HEK293 (cell line): ENCODE data around the gene FAM124A.

Source experiments
- CTCF ChIA-PET: fragments of 350-600 bp; formaldehyde crosslinking; extraction: SDS; loops from one replicate; lab custom pipeline; 2021; ENCODE audit warnings: antibody characterized with exemption; lab: Yijun Ruan, JAX
- POLR2A ChIA-PET: fragments of 300-600 bp; formaldehyde crosslinking; extraction: SDS; loops from one replicate; lab custom pipeline; 2020; ENCODE audit warnings: antibody characterized with exemption, inconsistent platforms; lab: Yijun Ruan, JAX
- H3K27ac ChIP-seq: fragments of 200-500 bp; sonication (Bioruptor generic); 2 replicates; pipeline ENCODE4 v1.5.1; 2014; ENCODE audit warnings: low read depth, low read length, control low read depth, inconsistent platforms; ENCODE audit errors: extremely low read depth
- H3K36me3 ChIP-seq, 2 experiments: fragments of 200-500 bp in 1 of 2; sonication (Bioruptor generic) in 1 of 2; 1 replicate in 1 of 2; 2 replicates in 1 of 2; pipeline ENCODE4 v1.5.1; 2014 to 2017; ENCODE audit warnings: inconsistent platforms in 2 of 2, low read length in 2 of 2; ENCODE audit not compliant: control insufficient read depth in 2 of 2, insufficient read depth in 1 of 2
- H3K4me1 ChIP-seq: fragments of 200-500 bp; sonication (Bioruptor generic); 2 replicates; pipeline ENCODE4 v1.5.1; 2014; ENCODE audit warnings: mild to moderate bottlenecking, low read length, inconsistent platforms; ENCODE audit not compliant: control insufficient read depth, insufficient read depth
- H3K4me3 ChIP-seq: 2 replicates; pipeline ENCODE4 v1.5.1; 2011; ENCODE audit warnings: low read depth, mild to moderate bottlenecking, control low read depth, low read length, moderate library complexity
- H3K9me3 ChIP-seq: fragments of 200-500 bp; sonication (Bioruptor generic); 2 replicates; pipeline ENCODE4 v1.5.1; 2014; ENCODE audit warnings: low read depth, low read length, inconsistent platforms; ENCODE audit not compliant: control insufficient read depth, insufficient read depth
- GFI1B ChIP-seq: fragments of 450-650 bp; formaldehyde crosslinking; IDR thresholded peaks from 2 replicates; pipeline ENCODE4 v1.5.1; 2016; ENCODE audit warnings: missing biosample characterization, missing genetic modification characterization
- GLI2 ChIP-seq: fragments of 450-650 bp; formaldehyde crosslinking; IDR thresholded peaks from 2 replicates; pipeline ENCODE4; 2017; ENCODE audit warnings: missing biosample characterization, missing genetic modification characterization, low read depth, borderline replicate concordance
- HOXA7 ChIP-seq: sonication (generic); formaldehyde crosslinking; IDR thresholded peaks from 2 replicates; pipeline ENCODE4 v1.8.1; 2022; ENCODE audit warnings: missing genetic modification reagents, borderline replicate concordance
- SP2 ChIP-seq: fragments of 450-650 bp; formaldehyde crosslinking; IDR thresholded peaks from 2 replicates; pipeline ENCODE4 v1.5.1; 2016; ENCODE audit warnings: missing biosample characterization, missing genetic modification characterization
- ZBTB7A ChIP-seq: fragments of 450-650 bp; formaldehyde crosslinking; IDR thresholded peaks from 2 replicates; pipeline ENCODE4 v1.5.1; 2016; ENCODE audit warnings: low read depth, missing biosample characterization, missing genetic modification characterization
- ZNF10 ChIP-seq: fragments of 450-650 bp; formaldehyde crosslinking; IDR thresholded peaks from 2 replicates; pipeline ENCODE4 v1.5.1; 2017; ENCODE audit warnings: missing biosample characterization, missing genetic modification characterization
- ZNF157 ChIP-seq: fragments of 450-650 bp; formaldehyde crosslinking; IDR thresholded peaks from 2 replicates; pipeline ENCODE4 v1.5.1; 2016; ENCODE audit warnings: missing biosample characterization, missing genetic modification characterization
- ZNF174 ChIP-seq: fragments of 450-650 bp; formaldehyde crosslinking; IDR thresholded peaks from 2 replicates; pipeline ENCODE4 v1.5.0; 2017; ENCODE audit warnings: missing biosample characterization, mild to moderate bottlenecking, missing genetic modification characterization
- ZNF19 ChIP-seq: fragments of 450-650 bp; formaldehyde crosslinking; IDR thresholded peaks from 2 replicates; pipeline ENCODE4; 2016; ENCODE audit warnings: missing biosample characterization, missing genetic modification characterization, low read depth
- ZNF24 ChIP-seq: fragments of 450-650 bp; formaldehyde crosslinking; IDR thresholded peaks from 2 replicates; pipeline ENCODE4 v1.5.1; 2016; ENCODE audit warnings: missing biosample characterization, missing genetic modification characterization
- ZNF280C ChIP-seq: fragments of 450-650 bp; formaldehyde crosslinking; IDR thresholded peaks from 2 replicates; pipeline ENCODE4 v1.5.1; 2016; ENCODE audit warnings: missing biosample characterization, missing genetic modification characterization
- ZNF292 ChIP-seq: fragments of 450-650 bp; formaldehyde crosslinking; IDR thresholded peaks from 2 replicates; pipeline ENCODE4 v1.5.1; 2016; ENCODE audit warnings: low read depth, missing biosample characterization, missing genetic modification characterization, borderline replicate concordance
- ZNF473 ChIP-seq: fragments of 450-650 bp; formaldehyde crosslinking; IDR thresholded peaks from 2 replicates; pipeline ENCODE4 v1.5.1; 2017; ENCODE audit warnings: missing biosample characterization, missing genetic modification characterization
- ZNF555 ChIP-seq: fragments of 450-650 bp; formaldehyde crosslinking; conservative IDR thresholded peaks from 2 replicates; pipeline ENCODE4 v1.5.1; 2017; ENCODE audit warnings: missing biosample characterization, mild to moderate bottlenecking, missing genetic modification characterization, inconsistent platforms
- ZNF561 ChIP-seq: fragments of 450-650 bp; IDR thresholded peaks from 2 replicates; pipeline ENCODE4 v1.5.1; 2018; ENCODE audit warnings: missing biosample characterization, missing genetic modification characterization, borderline replicate concordance
- ZNF785 ChIP-seq: fragments of 450-650 bp; formaldehyde crosslinking; IDR thresholded peaks from 2 replicates; pipeline ENCODE4 v1.5.1; 2016; ENCODE audit warnings: missing biosample characterization, missing genetic modification characterization
- ZNF843 ChIP-seq: fragments of 450-650 bp; formaldehyde crosslinking; IDR thresholded peaks from 2 replicates; pipeline ENCODE4 v1.5.1; 2016; ENCODE audit warnings: missing biosample characterization, missing genetic modification characterization
- ZSCAN5A ChIP-seq: fragments of 450-650 bp; formaldehyde crosslinking; IDR thresholded peaks from 2 replicates; pipeline ENCODE4 v1.5.1; 2016; ENCODE audit warnings: missing biosample characterization, missing genetic modification characterization
- ZXDB ChIP-seq: fragments of 450-650 bp; formaldehyde crosslinking; IDR thresholded peaks from 2 replicates; pipeline ENCODE4 v1.5.1; 2016; ENCODE audit warnings: missing biosample characterization, missing genetic modification characterization
- TF ChIP-seq, protein P1 (sequence below): fragments of 450-650 bp; formaldehyde crosslinking; conservative IDR thresholded peaks from 2 replicates; pipeline ENCODE4 v1.5.1; 2016; ENCODE audit warnings: low read depth, missing biosample characterization, missing genetic modification characterization

The FAM124A gene

GRCh38 chr13:51178456-51179074 lies 43.6 kb upstream of the FAM124A start:
- no peaks in the 10 kb centered on the region for H3K4me1 ChIP-seq
- POLR2A ChIA-PET, result no interaction called here
- H3K9me3 ChIP-seq, result no peaks in the 10 kb centered on the region
- TF ChIP-seq ZNF292 (tag by site-specific recombination) (no peak), GFI1B (tag by site-specific recombination) (no peak), ZNF10 (tag by site-specific recombination) (no peak), ZNF174 (tag by site-specific recombination) (no peak), ZNF555 (tag by site-specific recombination) (no peak), ZXDB (tag by site-specific recombination) (no peak), ZNF785 (tag by site-specific recombination) (no peak), ZSCAN5A (tag by site-specific recombination) (no peak)
- H3K36me3 ChIP-seq, result no peaks in the 10 kb centered on the region
- CTCF ChIA-PET, result interaction anchor here (0.7 kb wide), 1 partner anchor 109 kb away, joined by 3 read pairs; no protein-coding TSS in a partner anchor
- H3K4me3 ChIP-seq, result no peak overlapping the region
- H3K27ac ChIP-seq, result no peak overlapping the region

DNA sequence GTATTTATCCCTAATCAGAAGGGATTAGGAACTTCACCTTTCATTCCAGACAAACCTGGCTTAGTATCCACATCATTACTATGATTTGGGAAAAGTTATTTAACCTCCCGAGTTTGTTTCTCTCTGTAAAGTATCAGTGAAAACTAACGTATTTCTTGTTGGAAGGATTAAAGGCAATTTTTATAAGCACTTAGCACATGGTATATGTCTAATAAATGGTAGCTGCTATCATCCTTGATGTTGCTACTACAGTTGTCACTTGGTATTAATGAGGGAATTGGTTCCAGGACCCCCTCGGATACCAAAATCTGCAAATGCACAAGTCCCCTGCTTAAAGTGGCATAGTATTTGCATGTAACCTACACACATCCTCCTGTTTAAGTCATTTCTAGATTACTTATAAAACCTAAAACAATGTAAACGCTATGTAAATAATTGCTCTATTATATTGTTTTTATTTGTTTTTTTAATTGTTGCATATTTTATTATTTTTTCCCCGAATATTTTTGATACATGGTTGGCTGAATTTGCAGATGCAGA lies 42.7 kb upstream of the FAM124A start:
- no peaks in the 10 kb centered on the region for H3K36me3 ChIP-seq
- H3K4me3 ChIP-seq, result no peak overlapping the region
- H3K27ac ChIP-seq, result no peak overlapping the region
- POLR2A ChIA-PET, result no interaction called here
- H3K4me1 ChIP-seq, result no peaks in the 10 kb centered on the region
- CTCF ChIA-PET, result no interaction called here
- no peak for TF ChIP-seq ZBTB7A (tag by site-specific recombination)
- TF ChIP-seq ZNF561, result no peak
- no peak for TF ChIP-seq GLI2 (tag by site-specific recombination)
- TF ChIP-seq ZNF843 (tag by site-specific recombination), result no peak
- TF ChIP-seq ZNF19 (tag by site-specific recombination), result no peak
- TF ChIP-seq, protein P1, sequence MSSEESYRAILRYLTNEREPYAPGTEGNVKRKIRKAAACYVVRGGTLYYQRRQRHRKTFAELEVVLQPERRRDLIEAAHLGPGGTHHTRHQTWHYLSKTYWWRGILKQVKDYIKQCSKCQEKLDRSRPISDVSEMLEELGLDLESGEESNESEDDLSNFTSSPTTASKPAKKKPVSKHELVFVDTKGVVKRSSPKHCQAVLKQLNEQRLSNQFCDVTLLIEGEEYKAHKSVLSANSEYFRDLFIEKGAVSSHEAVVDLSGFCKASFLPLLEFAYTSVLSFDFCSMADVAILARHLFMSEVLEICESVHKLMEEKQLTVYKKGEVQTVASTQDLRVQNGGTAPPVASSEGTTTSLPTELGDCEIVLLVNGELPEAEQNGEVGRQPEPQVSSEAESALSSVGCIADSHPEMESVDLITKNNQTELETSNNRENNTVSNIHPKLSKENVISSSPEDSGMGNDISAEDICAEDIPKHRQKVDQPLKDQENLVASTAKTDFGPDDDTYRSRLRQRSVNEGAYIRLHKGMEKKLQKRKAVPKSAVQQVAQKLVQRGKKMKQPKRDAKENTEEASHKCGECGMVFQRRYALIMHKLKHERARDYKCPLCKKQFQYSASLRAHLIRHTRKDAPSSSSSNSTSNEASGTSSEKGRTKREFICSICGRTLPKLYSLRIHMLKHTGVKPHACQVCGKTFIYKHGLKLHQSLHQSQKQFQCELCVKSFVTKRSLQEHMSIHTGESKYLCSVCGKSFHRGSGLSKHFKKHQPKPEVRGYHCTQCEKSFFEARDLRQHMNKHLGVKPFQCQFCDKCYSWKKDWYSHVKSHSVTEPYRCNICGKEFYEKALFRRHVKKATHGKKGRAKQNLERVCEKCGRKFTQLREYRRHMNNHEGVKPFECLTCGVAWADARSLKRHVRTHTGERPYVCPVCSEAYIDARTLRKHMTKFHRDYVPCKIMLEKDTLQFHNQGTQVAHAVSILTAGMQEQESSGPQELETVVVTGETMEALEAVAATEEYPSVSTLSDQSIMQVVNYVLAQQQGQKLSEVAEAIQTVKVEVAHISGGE, result no peak
- no peak for TF ChIP-seq ZNF157 (tag by site-specific recombination)
- no peak for TF ChIP-seq HOXA7 (CRISPR knock-in tag)
- no peak for TF ChIP-seq ZNF473 (tag by site-specific recombination)
- TF ChIP-seq ZNF24 (tag by site-specific recombination), result no peak
- no peak for TF ChIP-seq SP2
- no peak for TF ChIP-seq ZNF280C (tag by site-specific recombination)
- H3K9me3 ChIP-seq, result no peaks in the 10 kb centered on the region
